Omental fat pad (tissue), 4 donors: ENCODE measurements around the gene NDUFB7. TPM values are rescaled to one million over a fixed set of nuclear protein-coding genes. Genes with fewer than 3 reads are reported as not detected.
"Not testable (repeated sequence)": the region's sequence is repeated elsewhere in the genome, so short reads cannot be mapped to it uniquely, and the experiment has no call there.

Experiments
- ATAC-seq: fragments of 150-250 bp; one replicate; pipeline ENCODE4 v1.9.1; 2016; ENCODE audit warnings: mild to moderate bottlenecking, moderate library complexity; ENCODE audit not compliant: low FRiP score
- DNase-seq: peaks from one replicate; pipeline ENCODE4 v3.0.0-alpha.2; 2019; ENCODE audit warnings: low spot score
- total RNA-seq, 4 donors: library from RNA; depleted of rRNA; stranded (reverse); fragments of >200 nt; gene quantifications; one replicate each; pipeline ENCODE4 v1.1.0, GENCODE V29; 2016
- TF ChIP-seq, protein P1 (sequence below), 3 donors: fragments of 450-650 bp; IDR thresholded peaks; one replicate each; pipeline ENCODE4 v1.5.1; 2016 to 2017; ENCODE audit warnings: antibody characterized with exemption in 3 of 3, mild to moderate bottlenecking in 3 of 3, moderate library complexity in 2 of 3

Gene NDUFB7
- total RNA-seq, 4 donors from 2014 or later = 194 to 357 (median 322) TPM

DNA sequence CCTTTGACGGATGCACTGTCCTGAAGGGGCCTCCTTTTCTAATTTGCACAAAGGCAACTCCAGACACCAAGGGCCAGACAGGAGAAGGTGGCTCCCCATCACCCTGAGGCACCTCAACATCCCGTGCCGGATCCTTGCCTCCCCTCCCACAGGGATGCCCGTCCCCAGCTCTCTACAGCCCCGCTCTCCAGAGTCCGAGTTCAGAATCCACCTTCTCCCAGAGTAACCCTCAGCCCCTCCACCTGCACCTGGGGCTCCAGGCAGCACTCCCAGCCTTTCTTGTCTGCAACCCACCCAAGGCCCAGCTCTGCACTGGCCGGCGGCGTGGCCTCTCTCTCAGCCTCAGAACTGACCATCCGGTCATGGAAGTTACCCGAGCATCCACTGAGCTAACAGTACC is 4.8 kb downstream of the NDUFB7 start:
- TF ChIP-seq, protein P1, sequence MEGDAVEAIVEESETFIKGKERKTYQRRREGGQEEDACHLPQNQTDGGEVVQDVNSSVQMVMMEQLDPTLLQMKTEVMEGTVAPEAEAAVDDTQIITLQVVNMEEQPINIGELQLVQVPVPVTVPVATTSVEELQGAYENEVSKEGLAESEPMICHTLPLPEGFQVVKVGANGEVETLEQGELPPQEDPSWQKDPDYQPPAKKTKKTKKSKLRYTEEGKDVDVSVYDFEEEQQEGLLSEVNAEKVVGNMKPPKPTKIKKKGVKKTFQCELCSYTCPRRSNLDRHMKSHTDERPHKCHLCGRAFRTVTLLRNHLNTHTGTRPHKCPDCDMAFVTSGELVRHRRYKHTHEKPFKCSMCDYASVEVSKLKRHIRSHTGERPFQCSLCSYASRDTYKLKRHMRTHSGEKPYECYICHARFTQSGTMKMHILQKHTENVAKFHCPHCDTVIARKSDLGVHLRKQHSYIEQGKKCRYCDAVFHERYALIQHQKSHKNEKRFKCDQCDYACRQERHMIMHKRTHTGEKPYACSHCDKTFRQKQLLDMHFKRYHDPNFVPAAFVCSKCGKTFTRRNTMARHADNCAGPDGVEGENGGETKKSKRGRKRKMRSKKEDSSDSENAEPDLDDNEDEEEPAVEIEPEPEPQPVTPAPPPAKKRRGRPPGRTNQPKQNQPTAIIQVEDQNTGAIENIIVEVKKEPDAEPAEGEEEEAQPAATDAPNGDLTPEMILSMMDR (IDR thresholded peaks at IDR 0.05) = no peak
- no peak for DNase-seq
- ATAC-seq = no peak

- no peak for DNase-seq
- no peak for ATAC-seq
- TF ChIP-seq, protein P1 (IDR thresholded peaks at IDR 0.05) = no peak
These were observed 5.2 kb downstream of the NDUFB7 start for GRCh38 chr19:14566712-14567077.

- no peak for ATAC-seq
- no peak for DNase-seq
- TF ChIP-seq, protein P1 (IDR thresholded peaks at IDR 0.05) = no peak
These were observed 5.8 kb downstream of the NDUFB7 start for GRCh38 chr19:14565765-14566711.

DNA sequence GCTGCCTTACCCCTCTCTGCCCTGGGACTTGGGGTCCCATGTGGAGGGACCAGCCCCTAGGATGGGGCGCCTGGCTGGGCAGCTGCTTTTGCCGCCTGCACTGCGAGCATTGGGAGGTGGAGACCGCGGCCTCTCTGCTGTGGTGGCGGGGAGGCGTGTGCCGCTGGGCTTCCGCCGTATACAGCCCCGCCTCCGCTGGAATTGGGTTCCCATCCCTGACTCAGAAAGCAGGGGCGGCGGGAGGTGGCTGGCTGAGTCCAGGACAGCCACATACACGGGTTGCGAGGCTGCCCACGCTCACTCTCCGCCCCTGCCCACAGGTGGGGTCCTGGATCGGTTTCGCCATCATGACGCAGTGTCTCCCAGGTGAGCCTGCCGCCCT is 6.6 kb downstream of the NDUFB7 start:
- ATAC-seq = no peak
- TF ChIP-seq, protein P1 (IDR thresholded peaks at IDR 0.05) = no peak

DNA sequence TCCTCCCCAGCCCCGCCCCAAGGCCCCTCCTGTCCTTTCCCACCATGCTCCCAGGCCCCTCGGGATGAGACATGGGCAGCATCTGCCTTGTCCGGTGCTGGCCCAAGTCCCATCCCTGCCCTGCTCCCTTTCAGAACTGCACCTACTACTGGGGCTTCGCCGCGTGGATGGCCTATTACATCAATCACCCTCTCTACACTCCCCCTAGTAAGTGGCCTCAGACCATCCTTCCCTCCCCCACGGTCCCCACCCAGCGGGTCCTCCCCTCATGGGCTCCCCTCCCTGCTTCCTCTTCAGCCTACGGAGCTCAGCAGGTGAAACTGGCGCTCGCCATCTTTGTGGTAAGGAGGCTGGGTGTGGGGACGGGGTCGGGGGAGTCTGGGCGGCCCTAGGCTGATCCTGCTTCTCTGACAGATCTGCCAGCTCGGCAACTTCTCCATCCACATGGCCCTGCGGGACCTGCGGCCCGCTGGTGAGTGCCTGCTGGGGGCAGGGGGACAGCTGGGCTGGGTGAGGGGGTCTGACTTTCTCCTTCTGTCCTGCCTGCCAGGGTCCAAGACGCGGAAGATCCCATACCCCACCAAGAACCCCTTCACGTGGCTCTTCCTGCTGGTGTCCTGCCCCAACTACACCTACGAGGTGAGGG is 7.1 kb downstream of the NDUFB7 start:
- not testable (repeated sequence) for DNase-seq, ATAC-seq

More for the DNA sequence above, 6.6 kb downstream of the NDUFB7 start:
- DNase-seq = no peak

DNA sequence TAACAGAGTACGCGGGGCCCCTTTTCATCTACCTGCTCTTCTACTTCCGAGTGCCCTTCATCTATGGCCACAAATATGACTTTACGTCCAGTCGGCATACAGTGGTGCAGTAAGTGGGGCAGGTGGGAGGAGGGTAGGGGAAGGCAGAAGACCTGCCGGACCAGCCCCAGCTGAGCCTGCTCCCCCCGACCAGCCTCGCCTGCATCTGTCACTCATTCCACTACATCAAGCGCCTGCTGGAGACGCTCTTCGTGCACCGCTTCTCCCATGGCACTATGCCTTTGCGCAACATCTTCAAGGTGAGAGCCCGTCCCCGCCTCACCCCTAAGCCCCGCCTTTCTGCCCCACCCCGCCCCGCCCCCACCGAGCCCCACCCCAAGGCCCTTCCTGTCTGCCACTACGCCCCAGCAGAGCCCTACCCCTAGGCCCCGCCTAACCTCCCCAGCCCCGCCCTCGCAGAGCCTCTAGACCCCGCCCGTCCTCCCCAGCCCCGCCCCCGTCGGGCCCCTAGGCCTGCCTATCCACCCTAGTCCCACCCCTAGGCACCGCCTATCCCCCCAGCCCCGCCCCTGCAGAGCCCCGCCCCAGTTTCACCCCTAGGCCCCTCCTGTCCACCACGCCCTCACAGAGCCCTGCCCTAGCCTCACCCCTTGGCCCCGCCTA is 7.7 kb downstream of the NDUFB7 start:
- TF ChIP-seq, protein P1 (IDR thresholded peaks at IDR 0.05) = no peak
- DNase-seq = no peak
- no peak for ATAC-seq

- TF ChIP-seq, protein P1 (IDR thresholded peaks at IDR 0.05) = no peak
These were observed 8.3 kb downstream of the NDUFB7 start for GRCh38 chr19:14563590-14563926.

More at GRCh38 chr19:14563590-14563926, 8.3 kb downstream of the NDUFB7 start:
- ATAC-seq = no peak
- DNase-seq = no peak
